NCI-H446 treated with DMSO at 0.1 percent for 48 hours (cell line): ENCODE measurements around the gene MBNL3.
"Not testable (repeated sequence)": the region's sequence is repeated elsewhere in the genome, so short reads cannot be mapped to it uniquely, and the experiment has no call there.

Source experiments
- DNase-seq: peaks from one replicate; lab custom pipeline; 2025; lab: John Stamatoyannopoulos, UW

The MBNL3 gene

GRCh38 chrX:132474544-132475248, 14.1 kb downstream of the MBNL3 start:
- no peak for DNase-seq

- DNase-seq = no peak
Observed at GRCh38 chrX:132472397-132472796, 16.4 kb downstream of the MBNL3 start.

- no peak for DNase-seq
Observed at GRCh38 chrX:132470831-132471230, 18.0 kb downstream of the MBNL3 start.

GRCh38 chrX:132470179-132470578, 18.7 kb downstream of the MBNL3 start:
- DNase-seq = no peak

- DNase-seq = no peak
Observed at GRCh38 chrX:132468454-132468853, 20.4 kb downstream of the MBNL3 start.

- DNase-seq = no peak
Observed at GRCh38 chrX:132467989-132468388, 20.8 kb downstream of the MBNL3 start.

- DNase-seq = no peak
Observed at GRCh38 chrX:132467026-132467425, 21.8 kb downstream of the MBNL3 start.

- no peak for DNase-seq
Observed at GRCh38 chrX:132463411-132463810, 25.4 kb downstream of the MBNL3 start.

- no peak for DNase-seq
Observed at GRCh38 chrX:132461886-132462285, 27.0 kb downstream of the MBNL3 start.

- DNase-seq = no peak
Observed at GRCh38 chrX:132452911-132453550, 35.8 kb downstream of the MBNL3 start.

GRCh38 chrX:132445909-132446308, 42.9 kb downstream of the MBNL3 start:
- DNase-seq = not testable (repeated sequence)

- no peak for DNase-seq
Observed at GRCh38 chrX:132444936-132445335, 43.9 kb downstream of the MBNL3 start.

- no peak for DNase-seq
Observed at GRCh38 chrX:132443196-132444135, 45.4 kb downstream of the MBNL3 start.

- DNase-seq = no peak
Observed at GRCh38 chrX:132442691-132443090, 46.1 kb downstream of the MBNL3 start.

- no peak for DNase-seq
Observed at GRCh38 chrX:132435222-132435621, 53.6 kb downstream of the MBNL3 start.

- DNase-seq = no peak
Observed at GRCh38 chrX:132433551-132433950, 55.3 kb downstream of the MBNL3 start.

GRCh38 chrX:132433001-132433400, 55.8 kb downstream of the MBNL3 start:
- DNase-seq = no peak

- no peak for DNase-seq
Observed at GRCh38 chrX:132428896-132429295, 59.9 kb downstream of the MBNL3 start.

GRCh38 chrX:132426695-132427281, 62.0 kb downstream of the MBNL3 start:
- no peak for DNase-seq

GRCh38 chrX:132425744-132426318, 63.0 kb downstream of the MBNL3 start:
- no peak for DNase-seq

GRCh38 chrX:132423323-132423722, 65.5 kb downstream of the MBNL3 start:
- no peak for DNase-seq

GRCh38 chrX:132415012-132415411, 73.8 kb downstream of the MBNL3 start:
- DNase-seq = no peak
